Tibial artery (tissue), 4 donors: ENCODE data around the gene AP3S1.

ENCODE experiments used
- DNase-seq, 2 donors: peaks; one replicate each; pipeline ENCODE4 v3.0.0-alpha.2; 2019
- H3K27ac ChIP-seq, 2 donors: fragments of 200-600 bp; sonication (generic) in 1 of 2; 1 replicate in 1 of 2; 2 replicates in 1 of 2; pipeline ENCODE4 v1.5.1; 2018 to 2019; ENCODE audit warnings: mild to moderate bottlenecking in 1 of 2
- H3K27me3 ChIP-seq, 2 donors: fragments of 200-600 bp; sonication (generic) in 1 of 2; one replicate each; pipeline versions ENCODE4 v1.5.1 to v1.6.0; 2016 to 2019
- H3K36me3 ChIP-seq, 3 donors: fragments of 200-600 bp; sonication (generic) in 2 of 3; one replicate each; pipeline ENCODE4 v1.5.1; 2016 to 2019; ENCODE audit warnings: mild to moderate bottlenecking in 2 of 3
- H3K4me1 ChIP-seq, 4 donors: fragments of 200-600 bp; sonication (generic) in 2 of 4; 1 replicate in 3 of 4; 2 replicates in 1 of 4; pipeline ENCODE4 v1.5.1; 2016 to 2019
- H3K4me3 ChIP-seq, 2 donors: fragments of 200-600 bp; sonication (generic) in 1 of 2; 1 replicate in 1 of 2; 2 replicates in 1 of 2; pipeline ENCODE4 v1.5.1; 2018 to 2019; ENCODE audit warnings: mild to moderate bottlenecking in 2 of 2
- H3K9me3 ChIP-seq, 3 donors: fragments of 200-600 bp; sonication (generic) in 1 of 3; one replicate each; pipeline ENCODE4 v1.5.1; 2016 to 2019
- CTCF ChIP-seq, 2 experiments: fragments of 200-600 bp in 1 of 2; fragments of 450-650 bp in 1 of 2; IDR thresholded peaks; one replicate each; pipeline ENCODE4 v1.5.1; 2017 to 2019; ENCODE audit warnings: antibody characterized with exemption in 2 of 2, mild to moderate bottlenecking in 1 of 2, moderate library complexity in 1 of 2
- intact Hi-C: fragments of 100-400 bp; cut with DNase I; formaldehyde crosslinking; loops from one replicate; pipeline ENCODE4 v1.15.0; 2023; ENCODE audit warnings: low total_unique reads

The AP3S1 gene

DNA sequence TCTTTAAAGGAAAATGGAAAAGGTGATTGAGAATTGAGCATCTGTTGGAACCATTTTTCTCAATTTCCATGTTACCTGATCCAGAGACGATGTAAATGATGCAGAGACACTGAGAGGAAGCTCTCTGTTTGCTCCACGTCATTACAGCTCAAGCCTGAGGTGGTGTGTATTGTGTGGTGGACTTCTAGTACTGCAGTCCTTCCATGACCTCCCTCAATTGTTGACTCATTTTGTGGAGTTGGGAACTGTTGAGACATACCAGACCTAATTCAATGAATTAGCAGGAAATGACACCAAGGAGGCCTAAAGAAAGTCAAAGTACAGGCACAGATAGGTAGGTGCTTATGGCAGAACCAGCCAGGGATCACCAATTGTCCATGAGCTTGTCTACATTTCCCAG is 104.9 kb downstream of the AP3S1 start:
- DNase-seq = no peak
- Histone ChIP-seq H3K4me1 (no peaks in the 10 kb centered on the region), H3K9me3 (no peaks in the 10 kb centered on the region), H3K36me3 (no peaks in the 10 kb centered on the region), H3K27ac (no peak overlapping the region), H3K27me3 (no peaks in the 10 kb centered on the region), H3K4me3 (no peak overlapping the region)
- intact Hi-C loops = no loop called here
- no peak for TF ChIP-seq CTCF (IDR thresholded peaks at IDR 0.05)

DNA sequence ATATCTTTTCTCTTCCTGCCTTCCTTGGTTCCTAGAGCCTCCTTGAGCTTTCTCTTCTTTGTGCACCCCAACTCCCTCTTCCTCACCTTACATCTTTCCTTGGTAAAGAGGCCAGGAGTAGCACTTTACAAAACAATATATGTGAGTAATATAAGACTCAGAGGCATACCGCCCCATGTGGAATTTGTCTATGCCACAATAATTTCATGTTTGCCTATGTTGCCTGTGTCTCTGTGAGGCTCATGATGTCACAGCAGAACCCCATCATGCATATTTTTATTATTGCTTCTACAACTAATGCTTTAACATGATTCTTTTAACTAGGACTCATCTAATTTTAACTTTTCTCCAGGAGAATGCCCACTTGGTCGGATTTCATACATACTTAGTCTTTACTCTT is 105.5 kb downstream of the AP3S1 start:
- no peaks in the 10 kb centered on the region for H3K9me3 ChIP-seq
- no peak for TF ChIP-seq CTCF (IDR thresholded peaks at IDR 0.05)
- no peak overlapping the region for H3K4me3 ChIP-seq
- no peaks in the 10 kb centered on the region for H3K4me1 ChIP-seq
- no peak overlapping the region for H3K27ac ChIP-seq
- H3K27me3 ChIP-seq = no peaks in the 10 kb centered on the region
- H3K36me3 ChIP-seq = no peaks in the 10 kb centered on the region
- intact Hi-C loops = no loop called here
- no peak for DNase-seq

GRCh38 chr5:115948091-115948534 is 106.4 kb downstream of the AP3S1 start:
- Histone ChIP-seq H3K27ac (no peak overlapping the region), H3K9me3 (no peaks in the 10 kb centered on the region), H3K27me3 (no peaks in the 10 kb centered on the region), H3K4me3 (no peak overlapping the region), H3K4me1 (no peaks in the 10 kb centered on the region), H3K36me3 (no peaks in the 10 kb centered on the region)
- TF ChIP-seq CTCF (IDR thresholded peaks at IDR 0.05) = no peak
- DNase-seq = peak in 1 of 2 donors; percentile 40
- intact Hi-C loops = no loop called here

GRCh38 chr5:115949096-115949495 is 107.4 kb downstream of the AP3S1 start:
- H3K9me3 ChIP-seq = no peaks in the 10 kb centered on the region
- DNase-seq = no peak
- H3K36me3 ChIP-seq = no peaks in the 10 kb centered on the region
- no peak overlapping the region for H3K27ac ChIP-seq
- intact Hi-C loops = no loop called here
- H3K4me3 ChIP-seq = no peak overlapping the region
- no peaks in the 10 kb centered on the region for H3K27me3 ChIP-seq
- no peaks in the 10 kb centered on the region for H3K4me1 ChIP-seq
- no peak for TF ChIP-seq CTCF (IDR thresholded peaks at IDR 0.05)

GRCh38 chr5:115952588-115952987 is 110.9 kb downstream of the AP3S1 start:
- H3K4me3 ChIP-seq = no peak overlapping the region
- no peak for DNase-seq
- no peak for TF ChIP-seq CTCF (IDR thresholded peaks at IDR 0.05)

DNA sequence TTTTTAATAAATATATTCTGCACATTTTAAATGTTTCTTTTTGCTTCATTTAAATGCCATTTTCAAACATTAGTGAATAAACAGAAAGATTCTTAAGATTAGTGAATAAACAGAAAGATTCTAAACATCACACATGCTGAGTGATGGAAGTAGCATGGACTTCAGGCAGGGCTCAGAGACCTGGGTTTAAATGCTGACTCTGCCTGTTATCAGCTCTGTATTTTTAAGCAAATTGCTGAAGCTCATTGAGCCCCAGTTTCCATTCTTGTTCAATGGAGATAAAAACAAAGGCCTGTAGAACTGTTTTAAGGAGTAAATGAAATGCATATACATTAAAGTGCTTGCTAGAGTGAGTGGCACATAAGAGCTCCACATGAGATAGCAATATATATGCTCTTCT is 112.4 kb downstream of the AP3S1 start:
- H3K27ac ChIP-seq = no peak overlapping the region
- H3K9me3 ChIP-seq = no peaks in the 10 kb centered on the region
- TF ChIP-seq CTCF (IDR thresholded peaks at IDR 0.05) = no peak
- H3K36me3 ChIP-seq = no peaks in the 10 kb centered on the region
- H3K4me3 ChIP-seq = no peak overlapping the region
- no peaks in the 10 kb centered on the region for H3K27me3 ChIP-seq
- intact Hi-C loops = no loop called here
- H3K4me1 ChIP-seq = no peaks in the 10 kb centered on the region
- no peak for DNase-seq

More at GRCh38 chr5:115952588-115952987, 110.9 kb downstream of the AP3S1 start:
- Histone ChIP-seq H3K4me1 (no peaks in the 10 kb centered on the region), H3K36me3 (no peaks in the 10 kb centered on the region), H3K27me3 (no peaks in the 10 kb centered on the region), H3K9me3 (no peaks in the 10 kb centered on the region), H3K27ac (no peak overlapping the region)
- intact Hi-C loops = no loop called here
